ENCODE measurements around the gene FMN1. TPM values are rescaled to one million over a fixed set of nuclear protein-coding genes. Genes with fewer than 3 reads are reported as not detected.

Gene FMN1
- total RNA-seq, 1 donor from 2014 or later = 4.0 TPM

GRCh38 chr15:32981536-32981935, 213.0 kb downstream of the FMN1 start:
- Mint-ChIP-seq H3K9me3 (ENCODE audit: low read depth) (no peaks in the 10 kb centered on the region), H3K36me3 (ENCODE audit: low read depth) (no peaks in the 10 kb centered on the region), H3K4me3 (ENCODE audit: unreplicated experiment) (no peak overlapping the region), H3K4me1 (ENCODE audit: low read depth) (peaks cover 7% of the 10 kb centered on the region), H3K27me3 (ENCODE audit: low read depth) (no peaks in the 10 kb centered on the region), H3K27ac (ENCODE audit: unreplicated experiment) (no peak overlapping the region)
- no peak for TF ChIP-seq CTCF (IDR thresholded peaks at IDR 0.05)
- DNase-seq (ENCODE audit: low spot score) = no peak

GRCh38 chr15:32979710-32980109, 214.8 kb downstream of the FMN1 start:
- peak overlapping the region; percentile 59 for H3K27ac Mint-ChIP-seq (ENCODE audit: unreplicated experiment)
- no peak for DNase-seq (ENCODE audit: low spot score)

GRCh38 chr15:32977506-32977905, 217.0 kb downstream of the FMN1 start:
- TF ChIP-seq CTCF (IDR thresholded peaks at IDR 0.05) = no peak
- Mint-ChIP-seq H3K36me3 (ENCODE audit: low read depth) (no peaks in the 10 kb centered on the region), H3K9me3 (ENCODE audit: low read depth) (no peaks in the 10 kb centered on the region), H3K27ac (ENCODE audit: unreplicated experiment) (no peak overlapping the region), H3K4me3 (ENCODE audit: unreplicated experiment) (no peak overlapping the region), H3K4me1 (ENCODE audit: low read depth) (peaks cover 7% of the 10 kb centered on the region), H3K27me3 (ENCODE audit: low read depth) (no peaks in the 10 kb centered on the region)
- no peak for DNase-seq (ENCODE audit: low spot score)

More at GRCh38 chr15:32979710-32980109, 214.8 kb downstream of the FMN1 start:
- Mint-ChIP-seq H3K4me1 (ENCODE audit: low read depth) (peaks cover 7% of the 10 kb centered on the region), H3K4me3 (ENCODE audit: unreplicated experiment) (no peak overlapping the region), H3K27me3 (ENCODE audit: low read depth) (no peaks in the 10 kb centered on the region), H3K36me3 (ENCODE audit: low read depth) (no peaks in the 10 kb centered on the region), H3K9me3 (ENCODE audit: low read depth) (no peaks in the 10 kb centered on the region)
- TF ChIP-seq CTCF (IDR thresholded peaks at IDR 0.05) = no peak

GRCh38 chr15:32974691-32975090, 219.8 kb downstream of the FMN1 start:
- Mint-ChIP-seq H3K36me3 (ENCODE audit: low read depth) (no peaks in the 10 kb centered on the region), H3K9me3 (ENCODE audit: low read depth) (no peaks in the 10 kb centered on the region), H3K4me3 (ENCODE audit: unreplicated experiment) (no peak overlapping the region), H3K4me1 (ENCODE audit: low read depth) (peaks cover 3% of the 10 kb centered on the region), H3K27me3 (ENCODE audit: low read depth) (no peaks in the 10 kb centered on the region), H3K27ac (ENCODE audit: unreplicated experiment) (peak overlapping the region; percentile 34)
- no peak for DNase-seq (ENCODE audit: low spot score)
- TF ChIP-seq CTCF (IDR thresholded peaks at IDR 0.05) = no peak

GRCh38 chr15:32972686-32973085, 221.8 kb downstream of the FMN1 start:
- H3K27me3 Mint-ChIP-seq (ENCODE audit: low read depth) = no peaks in the 10 kb centered on the region
- no peaks in the 10 kb centered on the region for H3K9me3 Mint-ChIP-seq (ENCODE audit: low read depth)
- no peak overlapping the region for H3K27ac Mint-ChIP-seq (ENCODE audit: unreplicated experiment)
- H3K36me3 Mint-ChIP-seq (ENCODE audit: low read depth) = peaks cover 4% of the 10 kb centered on the region
- H3K4me1 Mint-ChIP-seq (ENCODE audit: low read depth) = peaks cover 4% of the 10 kb centered on the region
- no peak for TF ChIP-seq CTCF (IDR thresholded peaks at IDR 0.05)
- DNase-seq (ENCODE audit: low spot score) = no peak
- H3K4me3 Mint-ChIP-seq (ENCODE audit: unreplicated experiment) = no peak overlapping the region

All from chondrocyte (in vitro differentiated cells).